Endothelial cell of umbilical vein (primary cell): Measurements from ENCODE around the gene DNAH3.

Experiments
- CTCF ChIP-seq, 2 donors: IDR thresholded peaks; 1 replicate in 1 of 2; 2 replicates in 1 of 2; pipeline ENCODE4 v1.5.1; 2011; ENCODE audit warnings: low read length in 2 of 2, mild to moderate bottlenecking in 2 of 2, moderate library complexity in 2 of 2, control low read depth in 1 of 2, inconsistent platforms in 1 of 2, low read depth in 1 of 2; ENCODE audit not compliant: insufficient read depth in 1 of 2; ENCODE audit errors: extremely low read depth in 1 of 2
- EZH2 ChIP-seq: IDR thresholded peaks from 2 replicates; pipeline ENCODE4 v1.6.1; 2012; ENCODE audit warnings: borderline replicate concordance, low read depth, mild to moderate bottlenecking, moderate library complexity, low read length, inconsistent platforms; ENCODE audit not compliant: severe bottlenecking
- GATA2 ChIP-seq: IDR thresholded peaks from 2 replicates; pipeline ENCODE4 v1.7.0; 2011; ENCODE audit warnings: low read depth, mild to moderate bottlenecking, moderate library complexity, mixed read lengths, low read length; ENCODE audit not compliant: insufficient read length, insufficient read depth
- MAX ChIP-seq: IDR thresholded peaks from 2 replicates; pipeline ENCODE4 v1.6.1; 2011; ENCODE audit not compliant: insufficient read depth, insufficient read length
- MYC ChIP-seq: IDR thresholded peaks from one replicate; pipeline ENCODE4 v1.6.1; 2011; ENCODE audit warnings: mild to moderate bottlenecking, low read depth, low read length
- POLR2A ChIP-seq: IDR thresholded peaks from 2 replicates; pipeline ENCODE4 v1.6.1; 2012; ENCODE audit warnings: low read depth, mild to moderate bottlenecking, control low read depth, low read length
- POLR2AphosphoS5 ChIP-seq: IDR thresholded peaks from 2 replicates; pipeline ENCODE4 v1.6.1; 2012; ENCODE audit warnings: low read depth, mild to moderate bottlenecking, control low read depth, low read length, moderate library complexity; ENCODE audit not compliant: insufficient read depth

DNA sequence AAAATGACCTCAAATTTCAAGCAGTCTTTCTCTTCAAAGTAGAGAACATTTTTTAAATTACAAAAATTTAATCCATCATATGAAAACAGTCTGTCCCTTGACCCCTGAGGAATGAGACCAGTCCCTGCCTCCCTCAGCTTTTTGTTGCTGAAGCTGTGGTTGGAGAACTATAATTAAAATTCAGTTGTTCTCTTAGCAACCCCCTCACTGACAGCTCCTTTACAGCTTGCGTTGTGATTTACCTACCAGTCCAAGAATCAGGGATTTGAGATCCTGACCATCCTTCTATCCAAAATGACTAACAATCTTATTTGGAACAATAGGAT is 220.3 kb downstream of the DNAH3 start:
- no peak for TF ChIP-seq POLR2AphosphoS5
- TF ChIP-seq CTCF (IDR thresholded peaks at IDR 0.05; ENCODE audit: extremely low read depth in 1 of 2, insufficient read depth in 1 of 2, low read depth in 1 of 2, low read length in 2 of 2): no peak
- no peak for TF ChIP-seq EZH2
- TF ChIP-seq POLR2A: no peak
- no peak for TF ChIP-seq MAX
- no peak for TF ChIP-seq GATA2
- no peak for TF ChIP-seq MYC
